A549 treated with ZK216348 at 1 μM for 4 hours (cell line): Measurements from ENCODE around the gene STON1. TPM values are rescaled to one million over a fixed set of nuclear protein-coding genes. Genes with fewer than 3 reads are reported as not detected.

Source experiments
- total RNA-seq: library from RNA; stranded (reverse); fragments of 200-300 nt; extraction: Qiagen RNA extraction; gene quantifications from 5 replicates; pipeline ENCODE4 v1.2.3, GENCODE V29; 2022; ENCODE audit warnings: low read depth

The STON1 gene
- total RNA-seq = 0.31 to 0.48 TPM (median 0.40 TPM) in 5 replicates

GRCh38 chr2:48530033-48530811 lies at the start of gene STON1:
TSS of gene STON1 (plus strand) at chr2:48530154. CDS start at chr2:48580634, 50,480 bp downstream.

GRCh38 chr2:48617618-48618017 lies 87.7 kb downstream of the STON1 start, which contains the start of gene GTF2A1L:
TSS of gene GTF2A1L (plus strand) at chr2:48617856. CDS start at chr2:48617875, 19 bp downstream.

Other genes with a start within 250 kb of the STON1 start
- gene FOXN2, start 215.5 kb upstream of the STON1 start, total RNA-seq = 7.0 to 14.3 TPM (median 13.5 TPM) in 5 replicates
- 8.5 to 14.7 TPM (median 14.1 TPM) in 5 replicates for gene PPP1R21, start 89.4 kb upstream of the STON1 start, total RNA-seq
- not detected in 5 replicates for gene GTF2A1L, start 87.7 kb downstream of the STON1 start, total RNA-seq
- not detected in 5 replicates for gene LHCGR, start 225.6 kb downstream of the STON1 start, total RNA-seq